GM12873 (cell line): Measurements from ENCODE around the gene MAZ.

Experiments used
- CTCF ChIP-seq: IDR thresholded peaks from 2 replicates; pipeline ENCODE4 v1.5.1; 2012; ENCODE audit warnings: low read depth, mild to moderate bottlenecking, moderate library complexity, low read length, control low read depth; ENCODE audit not compliant: insufficient read depth; ENCODE audit errors: missing control alignments

The MAZ gene

GRCh38 chr16:29854520-29855100 lies 48.3 kb downstream of the MAZ start:
- no peak for TF ChIP-seq CTCF

DNA sequence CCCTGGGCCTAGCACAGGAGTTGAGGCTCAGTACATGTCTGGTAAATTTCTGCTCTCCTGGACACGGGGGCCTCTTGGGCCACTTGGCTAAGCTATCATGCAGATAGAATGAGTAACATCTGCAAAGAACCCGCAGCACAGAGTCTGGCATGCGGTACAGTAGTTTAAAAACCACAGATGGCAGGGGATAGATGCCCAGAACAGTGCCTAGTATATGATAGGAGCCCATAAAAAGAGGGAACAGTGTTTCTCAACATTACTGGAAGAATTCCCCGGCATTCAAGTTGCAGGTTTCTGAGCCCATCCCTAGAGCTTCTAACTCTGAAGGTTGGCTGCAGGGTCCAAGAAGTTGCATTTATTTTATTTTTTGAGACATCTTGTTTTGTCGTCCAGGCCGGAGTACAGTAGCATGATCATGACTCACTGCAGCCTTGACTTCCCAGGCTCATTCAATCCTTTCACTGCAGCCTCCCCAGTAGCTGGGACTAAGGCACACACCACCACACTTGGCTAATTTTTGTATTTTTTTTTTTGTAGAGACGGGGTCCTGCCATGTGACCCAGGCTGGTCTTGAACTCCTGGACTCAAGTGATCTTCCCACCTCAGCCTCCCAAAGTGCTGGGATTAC lies 50.9 kb downstream of the MAZ start:
- no peak for TF ChIP-seq CTCF

GRCh38 chr16:29858149-29858849 lies 52.0 kb downstream of the MAZ start:
- no peak for TF ChIP-seq CTCF

DNA sequence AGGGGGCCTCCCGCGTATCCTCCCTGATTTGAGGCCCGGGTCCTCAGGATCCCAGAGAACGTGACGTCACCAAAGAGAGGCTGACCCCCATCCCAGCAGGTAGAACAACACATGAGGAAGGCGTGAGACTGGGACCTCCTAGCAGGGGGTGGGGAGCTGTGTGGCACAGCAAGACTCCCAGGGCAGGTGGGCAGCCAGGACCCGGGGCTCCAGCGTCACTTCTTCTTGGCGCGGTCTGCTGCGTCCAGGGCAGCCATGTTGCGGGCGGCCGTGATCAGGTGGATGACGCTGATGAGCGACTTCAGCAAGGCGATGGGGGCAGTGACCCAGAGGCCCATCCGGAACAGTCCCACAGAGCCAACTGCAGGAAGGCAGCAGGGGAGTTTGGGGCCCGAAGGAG lies 52.6 kb downstream of the MAZ start:
- TF ChIP-seq CTCF = no peak

DNA sequence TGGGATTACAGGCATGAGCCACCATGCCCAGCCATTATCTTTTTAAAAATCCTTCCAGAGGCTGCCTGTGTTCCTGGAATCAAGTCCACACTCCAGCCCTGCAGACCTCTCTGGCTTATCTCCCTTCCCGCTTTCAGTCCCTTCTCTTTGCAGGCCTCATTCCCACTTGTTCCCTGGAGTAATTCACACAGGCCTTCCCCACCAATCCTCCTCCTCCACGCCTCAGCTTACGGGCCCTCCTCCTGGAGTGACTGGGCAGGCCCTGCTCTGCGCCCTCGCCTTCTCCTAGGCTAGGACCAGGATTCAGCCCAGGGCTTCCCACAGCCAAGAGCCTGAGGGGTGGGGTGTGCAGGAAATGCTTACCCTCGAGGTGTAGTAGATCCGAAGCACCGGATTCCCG lies 53.9 kb downstream of the MAZ start:
- no peak for TF ChIP-seq CTCF
